Stimulated activated CD8-positive, alpha-beta memory T cell treated with anti-CD3 and anti-CD28 coated beads, Interleukin-7, amount 100 ng/mL, for 48 hours (primary cell): ENCODE measurements around the gene MAP3K13.
"Not testable (repeated sequence)": the region's sequence is repeated elsewhere in the genome, so short reads cannot be mapped to it uniquely, and the experiment has no call there.

Experiments
- DNase-seq, 2 donors: peaks; one replicate each; pipeline ENCODE4 v3.0.0-alpha.2; 2020; ENCODE audit warnings: low read depth in 1 of 2; ENCODE audit errors: extremely low read depth in 1 of 2

The MAP3K13 gene

GRCh38 chr3:185340751-185341150 lies 22.2 kb upstream of the MAP3K13 start:
- DNase-seq, result no peak

GRCh38 chr3:185341616-185342458 lies 21.1 kb upstream of the MAP3K13 start:
- no peak for DNase-seq

GRCh38 chr3:185342459-185343174 lies 20.3 kb upstream of the MAP3K13 start:
- no peak for DNase-seq

GRCh38 chr3:185347399-185347798 lies 15.5 kb upstream of the MAP3K13 start:
- DNase-seq, result no peak

GRCh38 chr3:185350841-185351240 lies 12.1 kb upstream of the MAP3K13 start:
- no peak for DNase-seq

- no peak for DNase-seq
Measured at GRCh38 chr3:185351396-185351795, 11.5 kb upstream of the MAP3K13 start.

GRCh38 chr3:185353225-185353624 lies 9.7 kb upstream of the MAP3K13 start:
- DNase-seq, result no peak

- peak; percentile 43 to 74 for DNase-seq
Measured at GRCh38 chr3:185353823-185354614, 8.9 kb upstream of the MAP3K13 start.

GRCh38 chr3:185356499-185356898 lies 6.4 kb upstream of the MAP3K13 start:
- DNase-seq, result no peak

GRCh38 chr3:185361920-185362319 lies 1.0 kb upstream of the MAP3K13 start:
- DNase-seq, result no peak

- no peak for DNase-seq
Measured at GRCh38 chr3:185363662-185364203, 797 bp downstream of the MAP3K13 start.

- DNase-seq, result no peak
Measured at GRCh38 chr3:185365291-185366073, 2.5 kb downstream of the MAP3K13 start.

GRCh38 chr3:185366074-185366335 lies 3.1 kb downstream of the MAP3K13 start:
- no peak for DNase-seq

- DNase-seq, result no peak
Measured at GRCh38 chr3:185366913-185367312, 4.0 kb downstream of the MAP3K13 start.

- DNase-seq, result not testable (repeated sequence)
Measured at GRCh38 chr3:185370349-185370748, 7.4 kb downstream of the MAP3K13 start.

- no peak for DNase-seq
Measured at GRCh38 chr3:185371306-185372074, 8.6 kb downstream of the MAP3K13 start.

GRCh38 chr3:185381320-185382058 lies 18.6 kb downstream of the MAP3K13 start:
- DNase-seq, result no peak

- DNase-seq, result no peak
Measured at GRCh38 chr3:185382154-185382553, 19.2 kb downstream of the MAP3K13 start.

- not testable (repeated sequence) for DNase-seq
Measured at GRCh38 chr3:185386515-185386914, 23.6 kb downstream of the MAP3K13 start.
